Measurements from ENCODE around the gene PNMT. TPM values are rescaled to one million over a fixed set of nuclear protein-coding genes. Genes with fewer than 3 reads are reported as not detected.
A peak's percentile ranks its signal among the peaks of the same experiment; 100 is the strongest.

The PNMT gene
- total RNA-seq, 2 experiments from 2014 or later: not detected

- H3K9me3 ChIP-seq (ENCODE audit: low read length): no peaks in the 10 kb centered on the region
- no peaks in the 10 kb centered on the region for H3K4me1 ChIP-seq (ENCODE audit: insufficient read depth, low read length, poor library complexity, severe bottlenecking)
- no peaks in the 10 kb centered on the region for H3K9me2 ChIP-seq (ENCODE audit: insufficient read depth, low read length)
- ChIA-PET POLR2A (no interaction called here), CTCF (ENCODE audit: unreplicated experiment) (no interaction called here)
- peak overlapping the region; percentile 53; the same call in 1 of the 2 replicates for H3K4me2 ChIP-seq (ENCODE audit: low read length)
- H3K36me3 ChIP-seq (ENCODE audit: insufficient read depth, low read length): peaks cover under 1% of the 10 kb centered on the region; the same call in 1 of the 2 replicates
- no peak overlapping the region for H3K27ac ChIP-seq (ENCODE audit: low read depth, low read length, poor library complexity, severe bottlenecking)
- no peak for DNase-seq (ENCODE audit: low spot score)
- BruUV-seq (replicated peaks): no TSS peak
- no peaks in the 10 kb centered on the region for H4K20me1 ChIP-seq (ENCODE audit: insufficient read depth, low read length)
- H3K4me3 ChIP-seq (ENCODE audit: low read depth, low read length, poor library complexity, severe bottlenecking): no peak overlapping the region
- TF ChIP-seq CTCF (conservative IDR thresholded peaks at IDR 0.05; ENCODE audit: low read length) (no peak), EZH2phosphoT487 (IDR thresholded peaks at IDR 0.05; ENCODE audit: borderline replicate concordance, low read depth, low read length) (no peak)
- H2AFZ ChIP-seq (ENCODE audit: low read length): no peak overlapping the region
- intact Hi-C loops (cut with micrococcal nuclease; ENCODE audit: unreplicated experiment): no loop called here
- no peaks in the 10 kb centered on the region for H3K79me2 ChIP-seq (ENCODE audit: insufficient read depth, low read depth, low read length)
Measured at GRCh38 chr17:39667262-39667944, 850 bp upstream of the PNMT start.

- intact Hi-C loops (cut with micrococcal nuclease; ENCODE audit: unreplicated experiment): no loop called here
- H2AFZ ChIP-seq (ENCODE audit: low read length): no peak overlapping the region
- H3K27ac ChIP-seq (ENCODE audit: low read depth, low read length, poor library complexity, severe bottlenecking): no peak overlapping the region
- ChIA-PET POLR2A (interaction anchor here (0.5 to 1.2 kb wide), 2 partner anchors 18 to 22 kb away, joined by 4 to 5 read pairs; partner anchors contain the start of gene PGAP3), CTCF (ENCODE audit: unreplicated experiment) (interaction anchor here (0.5 to 1.2 kb wide), 2 partner anchors 18 to 42 kb away, joined by 4 to 5 read pairs; partner anchors contain the start of gene PGAP3)
- H3K9me3 ChIP-seq (ENCODE audit: low read length): no peaks in the 10 kb centered on the region
- TF ChIP-seq CTCF (conservative IDR thresholded peaks at IDR 0.05; ENCODE audit: low read length): no peak
- no peak for TF ChIP-seq EZH2phosphoT487 (IDR thresholded peaks at IDR 0.05; ENCODE audit: borderline replicate concordance, low read depth, low read length)
- H4K20me1 ChIP-seq (ENCODE audit: insufficient read depth, low read length): no peaks in the 10 kb centered on the region
- no peak overlapping the region for H3K4me2 ChIP-seq (ENCODE audit: low read length)
- no peaks in the 10 kb centered on the region for H3K79me2 ChIP-seq (ENCODE audit: insufficient read depth, low read depth, low read length)
- H3K4me3 ChIP-seq (ENCODE audit: low read depth, low read length, poor library complexity, severe bottlenecking): no peak overlapping the region
- H3K36me3 ChIP-seq (ENCODE audit: insufficient read depth, low read length): no peaks in the 10 kb centered on the region
- BruUV-seq (replicated peaks): no TSS peak
- H3K4me1 ChIP-seq (ENCODE audit: insufficient read depth, low read length, poor library complexity, severe bottlenecking): peaks cover 13% of the 10 kb centered on the region
- no peaks in the 10 kb centered on the region for H3K9me2 ChIP-seq (ENCODE audit: insufficient read depth, low read length)
- no peak for DNase-seq (ENCODE audit: low spot score)
Measured at GRCh38 chr17:39669897-39670735, 1.9 kb downstream of the PNMT start.
